ENCODE measurements around the gene CAMTA1.

- TF ChIP-seq CTCF (IDR thresholded peaks at IDR 0.05; ENCODE audit: low read length) (no peak), EZH2 (optimal IDR thresholded peaks at IDR 0.05; ENCODE audit: low read depth, low read length) (no peak)
Measured at GRCh38 chr1:7249516-7249915, 464.3 kb downstream of the CAMTA1 start.
